ENCODE data around the gene ALKBH4. TPM values are rescaled to one million over a fixed set of nuclear protein-coding genes. Genes with fewer than 3 reads are reported as not detected.
"Not testable (repeated sequence)": the region's sequence is repeated elsewhere in the genome, so short reads cannot be mapped to it uniquely, and the experiment has no call there.

Gene ALKBH4
- total and polyA plus RNA-seq, 9 donors = 6.2 to 15.5 (median 11.9) TPM

- no peak for TF ChIP-seq CTCF (IDR thresholded peaks at IDR 0.05)
- TF ChIP-seq POLR2A (IDR thresholded peaks at IDR 0.05) = no peak
- TF ChIP-seq EP300 (IDR thresholded peaks at IDR 0.05) = no peak
- no peaks in the 10 kb centered on the region for H3K4me1 ChIP-seq (ENCODE audit: insufficient read depth)
- DNase-seq = no peak
- intact Hi-C loops (cut with DNase I) = no loop called here
- H3K27me3 ChIP-seq = no peaks in the 10 kb centered on the region
- no peak overlapping the region for H3K27ac ChIP-seq
- no peaks in the 10 kb centered on the region for H3K9me3 ChIP-seq
- H3K36me3 ChIP-seq = no peaks in the 10 kb centered on the region
- H3K4me3 ChIP-seq = no peak overlapping the region
- 60 to 69% (median 68%) methylated on average over 10 of the region's 10 CpGs for WGBS, 3 donors
These were observed 8.3 kb downstream of the ALKBH4 start for GRCh38 chr7:102456327-102456726.

- Histone ChIP-seq H3K9me3 (no peaks in the 10 kb centered on the region), H3K36me3 (no peaks in the 10 kb centered on the region), H3K27me3 (no peaks in the 10 kb centered on the region), H3K27ac (no peak overlapping the region), H3K4me3 (no peak overlapping the region), H3K4me1 (ENCODE audit: insufficient read depth) (no peaks in the 10 kb centered on the region)
- no peak for DNase-seq
- intact Hi-C loops (cut with DNase I) = no loop called here
- TF ChIP-seq POLR2A (IDR thresholded peaks at IDR 0.05) = no peak
- TF ChIP-seq EP300 (IDR thresholded peaks at IDR 0.05) = no peak
- no peak for TF ChIP-seq CTCF (IDR thresholded peaks at IDR 0.05)
- 73 to 79% (median 75%) methylated on average over 10 to 11 of the region's 11 CpGs for WGBS, 3 donors
These were observed 9.1 kb downstream of the ALKBH4 start for GRCh38 chr7:102455596-102455995.

GRCh38 chr7:102454932-102455331 is 9.7 kb downstream of the ALKBH4 start:
- H3K4me3 ChIP-seq; H3K27ac ChIP-seq; DNase-seq; H3K9me3 ChIP-seq; H3K27me3 ChIP-seq; H3K4me1 ChIP-seq (ENCODE audit: insufficient read depth); intact Hi-C loops (cut with DNase I); H3K36me3 ChIP-seq: not testable (repeated sequence)
- 91 to 92% (median 91%) methylated on average over 10 of the region's 10 CpGs for WGBS, 3 donors

GRCh38 chr7:102454468-102454867 is 10.2 kb downstream of the ALKBH4 start:
- TF ChIP-seq POLR2A (IDR thresholded peaks at IDR 0.05) (no peak), CTCF (IDR thresholded peaks at IDR 0.05) (no peak), EP300 (IDR thresholded peaks at IDR 0.05) (no peak)
- intact Hi-C loops (cut with DNase I) = no loop called here
- Histone ChIP-seq H3K4me1 (ENCODE audit: insufficient read depth) (no peaks in the 10 kb centered on the region), H3K4me3 (no peak overlapping the region), H3K9me3 (no peaks in the 10 kb centered on the region), H3K27me3 (no peaks in the 10 kb centered on the region), H3K27ac (no peak overlapping the region), H3K36me3 (no peaks in the 10 kb centered on the region)
- WGBS, 3 donors = 56 to 65% (median 59%) methylated on average over 12 of the region's 12 CpGs
- no peak for DNase-seq

- no peak for TF ChIP-seq CTCF (IDR thresholded peaks at IDR 0.05)
- no peak for TF ChIP-seq POLR2A (IDR thresholded peaks at IDR 0.05)
- no peak overlapping the region for H3K27ac ChIP-seq
These were observed 11.3 kb downstream of the ALKBH4 start for GRCh38 chr7:102453319-102453718.

More at GRCh38 chr7:102453319-102453718, 11.3 kb downstream of the ALKBH4 start:
- H3K36me3 ChIP-seq = no peaks in the 10 kb centered on the region
- DNase-seq = no peak
- H3K27me3 ChIP-seq = no peaks in the 10 kb centered on the region
- no peak overlapping the region for H3K4me3 ChIP-seq
- intact Hi-C loops (cut with DNase I) = no loop called here
- WGBS, 3 donors = 77 to 91% (median 81%) methylated on average over 7 of the region's 7 CpGs
- H3K9me3 ChIP-seq = no peaks in the 10 kb centered on the region
- H3K4me1 ChIP-seq (ENCODE audit: insufficient read depth) = no peaks in the 10 kb centered on the region

All from ovary (tissue), 9 donors.